Activated CD4-positive, CD25-positive, alpha-beta regulatory T cell (primary cell): ENCODE measurements around the gene RCAN3.
"Not testable (repeated sequence)": the region's sequence is repeated elsewhere in the genome, so short reads cannot be mapped to it uniquely, and the experiment has no call there.

Source experiments
- DNase-seq, 4 experiments: peaks; one replicate each; lab custom pipeline; 2025; lab: John Stamatoyannopoulos, UW

Gene RCAN3

DNA sequence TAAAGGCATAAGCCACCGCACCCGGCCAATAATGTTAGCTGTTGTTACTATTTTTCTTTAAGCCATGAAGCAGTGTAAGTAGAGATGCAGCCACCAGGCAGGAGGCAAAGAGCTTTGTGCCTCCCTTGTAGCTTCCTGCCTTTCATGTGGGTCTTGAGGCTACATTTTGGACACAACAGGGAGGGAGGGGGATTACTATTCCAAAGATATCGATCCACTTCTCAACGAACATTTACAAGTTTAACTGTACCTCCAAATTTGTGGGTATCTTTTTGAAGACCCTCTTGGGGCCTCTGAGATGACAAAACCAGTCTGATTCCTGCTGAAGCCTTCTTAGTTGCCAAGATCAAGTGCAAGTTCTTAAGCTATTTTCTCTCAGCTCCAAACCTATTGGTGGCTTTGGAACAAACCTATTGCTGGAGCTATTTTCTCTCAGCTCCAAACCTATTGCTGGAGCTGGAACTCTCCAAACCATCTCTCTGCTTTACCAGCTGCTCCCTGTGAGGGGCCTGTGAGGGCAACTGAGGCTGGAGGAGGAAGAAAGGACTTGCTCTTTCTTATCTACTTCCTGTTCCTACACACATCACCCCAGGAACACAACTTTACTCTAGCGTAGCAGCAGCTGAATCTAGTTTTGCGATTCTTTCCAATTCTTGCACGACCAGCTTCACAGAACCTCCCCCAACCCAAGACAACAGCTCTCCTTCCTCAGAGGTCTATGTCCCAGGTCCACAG lies 16.1 kb upstream of the RCAN3 start:
- no peak for DNase-seq

DNA sequence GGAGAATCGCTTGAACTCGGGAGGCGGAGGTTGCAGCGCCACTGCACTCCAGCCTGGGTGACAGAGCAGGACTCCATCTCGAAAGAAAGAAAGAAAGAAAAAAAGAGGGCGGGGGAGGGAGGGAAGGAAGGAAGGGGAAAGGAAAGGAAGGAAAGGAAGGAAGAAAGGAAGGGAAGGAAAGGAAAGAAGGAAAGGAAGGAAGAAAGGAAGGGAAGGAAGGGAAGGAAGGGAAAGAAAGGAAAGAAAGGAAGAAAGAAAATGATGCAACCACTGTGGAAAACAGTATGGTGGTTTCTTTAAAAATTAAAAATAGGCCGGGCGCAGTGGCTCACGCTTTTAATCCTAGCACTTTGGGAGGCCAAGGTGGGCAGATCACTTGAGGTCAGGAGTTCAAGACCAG lies 15.2 kb upstream of the RCAN3 start:
- DNase-seq, result no peak

DNA sequence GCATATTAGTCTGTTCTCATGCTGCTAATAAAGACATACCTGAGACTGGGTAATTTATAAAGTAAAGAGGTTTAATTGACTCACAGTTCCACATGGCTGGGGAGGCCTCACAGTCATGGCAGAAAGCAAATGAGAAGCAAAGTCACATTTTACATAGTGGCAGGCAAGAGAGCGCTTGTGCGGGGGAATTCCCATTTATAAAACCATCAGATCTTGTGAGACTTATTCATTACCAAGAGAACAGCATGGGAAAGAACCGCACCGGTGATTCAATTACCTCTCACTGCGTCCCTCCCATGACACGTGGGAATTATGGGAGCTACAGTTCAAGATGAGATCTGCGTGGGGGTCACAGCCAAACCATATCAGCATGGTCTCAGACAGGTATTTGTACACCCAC lies 14.5 kb upstream of the RCAN3 start:
- DNase-seq, result peak in 1 of 4 experiments; percentile 40

DNA sequence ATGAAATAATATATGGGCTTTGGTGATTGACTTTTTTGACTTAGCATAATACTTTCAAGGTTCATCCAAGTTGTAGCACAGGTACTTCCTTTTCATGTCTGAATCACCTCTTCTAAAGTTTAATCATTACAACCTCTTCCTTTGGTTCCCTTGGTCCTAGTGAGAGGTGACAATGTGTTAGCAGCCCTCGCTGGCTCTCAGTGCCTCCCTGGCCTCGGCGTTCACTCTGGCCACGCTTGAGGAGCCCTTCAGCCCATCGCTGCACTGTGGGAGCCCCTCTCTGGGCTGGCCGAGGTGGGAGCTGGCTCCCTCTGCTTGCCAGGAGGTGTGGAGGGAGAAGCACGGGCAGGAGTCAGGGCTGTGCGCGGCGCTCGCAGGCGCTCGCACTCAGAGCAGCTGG lies 13.0 kb upstream of the RCAN3 start:
- DNase-seq, result no peak

DNA sequence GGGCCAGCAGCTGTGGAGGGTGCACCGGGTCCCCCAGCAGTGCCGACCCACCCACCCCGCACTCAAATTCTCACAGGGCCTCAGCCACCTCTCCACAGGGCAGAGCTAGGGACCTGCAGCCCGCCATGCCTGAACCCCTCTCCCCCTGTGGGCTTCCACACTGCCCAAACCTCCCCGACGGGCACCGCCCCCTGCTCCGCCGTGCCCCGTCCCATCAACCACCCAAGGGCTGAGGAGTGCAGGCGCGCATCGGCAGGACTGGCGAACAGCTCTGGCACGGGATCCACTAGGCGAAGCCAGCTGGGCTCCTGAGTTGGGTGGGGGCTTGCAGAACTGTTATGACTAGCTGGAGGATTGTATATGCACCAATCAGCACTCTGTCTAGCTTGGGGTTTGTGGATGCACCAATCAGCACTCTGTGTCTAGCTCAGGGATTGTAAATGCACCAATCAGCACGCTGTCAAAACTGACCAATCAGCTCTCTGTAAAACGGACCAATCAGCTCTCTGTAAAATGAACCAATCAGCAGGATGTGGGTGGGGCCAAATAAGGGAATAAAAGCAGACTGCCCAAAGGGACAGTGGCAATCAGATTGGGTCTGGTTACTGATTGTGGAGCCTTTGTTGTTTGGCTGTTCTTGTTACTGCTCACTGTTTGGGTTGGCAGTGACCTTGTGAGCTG lies 12.4 kb upstream of the RCAN3 start:
- DNase-seq, result no peak

DNA sequence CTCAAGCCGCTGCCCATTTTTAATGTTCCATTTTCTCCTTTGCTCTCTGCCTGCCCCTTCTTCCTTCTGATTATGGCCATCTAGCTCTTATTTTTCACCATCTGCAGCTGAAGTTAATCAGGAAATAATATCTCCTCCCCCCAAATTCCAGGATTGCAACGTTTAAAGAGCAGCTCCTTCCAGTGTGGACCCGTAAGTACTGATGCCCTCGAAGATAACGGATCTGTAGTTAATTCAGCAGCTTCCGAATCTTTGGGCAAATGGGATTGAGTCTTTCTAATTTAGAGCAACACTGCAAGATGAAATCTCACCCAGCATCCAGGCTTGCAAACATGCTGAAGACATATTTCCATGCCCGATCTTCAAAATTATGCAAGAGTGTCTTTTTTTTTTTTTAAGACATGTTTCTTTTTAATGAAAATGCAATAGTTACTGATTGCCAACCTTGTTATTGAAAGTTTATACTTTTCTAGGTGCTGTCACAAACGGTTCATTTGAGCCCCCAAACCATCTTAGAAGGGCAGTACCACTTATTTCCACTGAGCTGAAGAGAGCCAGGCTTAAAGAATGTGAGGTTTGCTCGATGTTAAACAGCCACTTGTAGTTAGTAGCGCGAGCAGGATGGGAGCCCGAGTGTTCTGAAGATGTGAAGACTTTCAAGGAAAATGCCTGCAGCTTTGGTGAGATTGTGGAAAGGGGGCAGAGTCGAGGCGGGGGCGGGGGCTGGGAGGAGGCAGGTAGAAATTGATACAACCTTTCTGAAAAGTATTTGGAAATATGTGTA lies 10.9 kb upstream of the RCAN3 start:
- no peak for DNase-seq

DNA sequence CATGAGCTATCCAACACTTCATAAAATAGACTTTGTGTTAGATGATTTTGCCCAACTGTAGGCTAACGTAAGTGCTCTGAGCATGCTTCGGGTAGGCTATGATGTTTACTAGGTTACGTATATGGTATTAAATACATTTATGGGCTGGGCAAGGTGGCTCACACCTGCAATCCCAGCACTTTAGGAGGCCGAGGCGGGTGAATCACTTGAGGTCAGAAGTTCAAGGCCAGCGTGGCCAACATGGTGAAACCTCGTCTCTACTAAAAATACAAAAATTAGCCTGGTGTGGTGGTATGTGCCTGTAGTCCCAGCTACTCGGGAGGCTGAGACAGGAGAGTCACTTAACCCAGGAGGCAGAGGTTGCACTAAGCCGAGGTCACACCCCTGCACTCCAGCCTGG lies 9.7 kb upstream of the RCAN3 start:
- not testable (repeated sequence) for DNase-seq

DNA sequence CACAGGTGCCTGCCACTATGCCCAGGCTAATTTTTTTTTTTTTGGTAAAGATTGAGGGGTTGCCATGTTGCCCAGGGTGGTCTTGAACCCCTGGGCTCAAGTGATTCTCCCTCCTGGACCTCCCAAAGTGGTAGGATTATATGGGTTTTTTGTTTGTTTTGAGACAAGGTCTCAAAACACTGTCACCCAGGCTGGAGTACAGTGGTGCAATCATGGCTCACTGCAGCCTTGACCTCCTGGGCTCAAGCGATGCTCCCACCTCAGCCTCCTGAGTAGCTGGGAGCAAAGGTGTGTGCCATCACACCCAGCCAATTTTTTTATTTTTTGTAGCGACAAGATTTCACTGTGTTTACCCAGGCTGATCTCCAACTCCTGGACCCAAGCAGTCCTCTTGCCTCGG lies 8.9 kb upstream of the RCAN3 start:
- DNase-seq, result no peak

DNA sequence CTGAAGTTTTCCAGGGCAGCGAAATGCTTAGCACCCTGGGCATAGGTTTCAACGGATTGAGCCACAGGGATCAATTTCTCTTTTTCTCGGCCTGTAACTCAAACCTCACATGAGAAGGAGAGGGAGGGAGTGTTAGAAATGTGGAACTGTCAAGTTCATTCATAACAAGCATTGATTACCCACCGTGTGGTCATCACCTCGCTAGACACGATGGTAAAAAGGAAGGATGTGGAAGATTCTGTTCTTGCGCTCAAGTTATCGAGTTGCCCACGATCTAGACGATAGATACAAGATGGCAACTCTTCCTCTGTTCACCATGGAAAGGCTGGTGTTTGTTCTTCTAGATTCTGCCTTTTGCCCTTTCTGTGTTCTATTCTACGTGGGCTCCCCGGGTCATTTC lies 4.0 kb upstream of the RCAN3 start:
- no peak for DNase-seq

DNA sequence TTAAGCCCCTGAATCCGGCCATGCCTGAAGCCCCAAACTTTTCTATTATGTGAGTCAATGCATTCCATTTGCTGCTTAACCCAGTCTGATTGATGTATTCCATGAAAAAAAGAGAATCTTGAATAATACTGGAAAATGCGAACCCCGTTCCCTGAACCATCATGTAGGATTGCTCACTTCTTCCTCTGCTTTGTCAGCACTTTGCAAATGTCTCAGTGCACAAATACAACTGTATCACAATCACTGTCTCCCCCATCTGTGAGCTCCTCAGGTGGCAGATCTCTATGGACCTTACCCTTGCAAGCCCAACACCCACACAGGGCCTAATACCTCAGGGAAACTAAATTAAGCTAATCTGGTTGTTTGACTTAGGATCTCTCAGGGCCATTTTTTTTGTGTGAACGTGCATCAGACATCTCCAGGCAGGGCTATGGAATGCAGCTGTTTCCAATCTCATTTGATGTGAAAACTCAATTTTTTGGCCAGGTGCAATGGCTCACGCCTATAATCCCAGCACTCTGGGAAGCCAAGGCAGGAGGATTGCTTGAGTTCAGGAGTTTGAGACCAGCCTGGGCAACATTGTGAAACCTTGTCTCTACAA lies 2.1 kb upstream of the RCAN3 start:
- no peak for DNase-seq

DNA sequence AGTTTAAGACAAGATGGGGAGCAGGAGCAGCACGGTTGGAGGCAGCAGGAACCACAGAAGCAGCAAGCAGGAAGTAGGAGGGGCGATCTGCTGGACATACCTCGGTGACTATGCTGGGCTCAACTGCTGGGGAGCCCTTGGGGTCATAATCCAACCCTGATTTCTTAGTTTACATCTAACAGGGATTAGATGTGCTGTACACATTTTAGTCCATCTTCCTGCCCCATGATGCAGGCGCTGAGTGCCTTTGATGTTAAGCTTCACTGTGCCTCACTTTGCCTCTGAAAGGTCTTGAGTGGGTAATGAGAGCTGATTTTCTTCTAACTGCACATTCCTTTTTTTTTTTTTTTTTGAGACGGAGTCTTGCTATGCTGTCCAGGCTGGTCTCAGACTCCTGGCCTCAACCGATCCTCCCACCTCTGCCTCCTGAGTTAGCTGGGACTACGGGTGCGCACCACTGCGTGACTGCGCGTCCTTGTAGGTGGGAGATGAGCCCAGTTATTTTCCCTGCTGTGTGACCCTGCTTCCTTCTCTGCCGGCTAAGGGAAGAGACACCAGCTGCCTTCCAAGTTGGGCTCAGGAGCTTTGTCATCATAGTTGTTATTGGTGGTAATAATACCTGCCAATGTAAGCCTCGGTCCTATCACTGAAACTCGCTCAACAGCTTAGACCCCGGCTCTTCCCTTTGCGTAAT lies 1.1 kb upstream of the RCAN3 start:
- DNase-seq, result no peak

DNA sequence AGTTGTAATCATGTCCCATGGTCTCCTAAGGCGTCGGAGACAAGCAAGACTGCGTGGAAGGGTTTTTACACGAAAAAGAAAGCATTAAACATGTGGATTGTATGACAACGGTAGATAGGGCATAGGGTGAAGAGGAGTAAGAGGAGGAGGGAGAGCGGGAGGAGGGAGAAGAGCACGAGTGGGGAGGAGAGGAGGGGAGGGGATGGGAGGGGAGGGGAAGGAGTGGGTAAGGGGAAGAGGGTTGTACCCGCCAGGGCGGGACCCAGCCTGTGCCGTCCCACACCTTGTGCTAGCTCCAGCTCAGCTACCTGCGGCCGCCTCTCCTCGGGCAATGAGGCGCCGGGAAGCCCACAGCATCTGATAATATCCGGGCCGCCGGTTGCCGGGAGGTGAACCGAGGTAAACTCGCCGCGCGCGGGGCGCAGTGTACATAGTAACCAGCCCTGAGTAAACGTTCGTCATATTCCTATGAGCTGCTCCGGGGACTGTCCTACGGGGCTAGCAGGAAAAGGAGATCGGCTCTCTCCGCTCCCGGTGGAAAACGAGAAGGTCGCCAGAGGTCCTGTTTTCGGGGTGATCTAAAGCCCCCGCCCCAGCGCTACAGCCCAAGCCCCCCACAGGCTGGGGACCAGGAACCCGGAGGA lies 449 bp upstream of the RCAN3 start:
- peak; percentile 36 to 73 (median 62) for DNase-seq

DNA sequence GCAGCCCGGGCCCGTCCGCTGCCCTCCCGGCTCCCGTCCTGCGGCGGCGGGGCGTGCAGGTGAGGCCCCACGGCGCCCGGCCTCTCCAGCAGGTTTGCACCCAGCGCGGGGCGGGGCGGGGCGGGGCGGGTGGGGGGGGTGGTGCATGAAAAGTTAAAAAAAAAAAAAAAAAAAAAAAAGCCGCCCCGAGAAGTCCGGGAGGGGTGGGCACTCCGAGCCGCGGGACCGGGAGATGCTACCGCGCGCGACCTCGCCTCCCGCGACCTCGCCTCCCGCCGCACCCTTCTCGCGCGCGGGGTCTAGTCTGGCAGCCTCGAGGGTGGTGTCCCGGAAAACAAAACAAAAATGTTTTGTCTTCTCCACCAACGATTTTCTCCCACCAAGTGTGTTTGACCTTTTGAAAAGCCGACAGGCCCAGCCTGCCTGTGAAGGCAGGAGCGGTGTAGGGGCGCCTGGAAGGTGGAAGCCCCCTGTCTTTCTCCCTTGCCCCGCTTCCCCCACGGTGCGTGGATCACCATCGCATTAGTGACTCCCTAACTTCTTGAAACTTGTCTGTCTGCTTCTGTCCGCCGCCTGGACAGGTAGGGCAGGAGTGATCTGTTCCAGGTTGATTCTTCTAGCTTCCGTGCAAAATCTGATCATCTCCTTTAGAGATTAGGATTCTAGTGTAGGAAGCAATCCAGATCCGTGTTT lies 569 bp downstream of the RCAN3 start:
- DNase-seq, result peak in 1 of 4 experiments; percentile 74

DNA sequence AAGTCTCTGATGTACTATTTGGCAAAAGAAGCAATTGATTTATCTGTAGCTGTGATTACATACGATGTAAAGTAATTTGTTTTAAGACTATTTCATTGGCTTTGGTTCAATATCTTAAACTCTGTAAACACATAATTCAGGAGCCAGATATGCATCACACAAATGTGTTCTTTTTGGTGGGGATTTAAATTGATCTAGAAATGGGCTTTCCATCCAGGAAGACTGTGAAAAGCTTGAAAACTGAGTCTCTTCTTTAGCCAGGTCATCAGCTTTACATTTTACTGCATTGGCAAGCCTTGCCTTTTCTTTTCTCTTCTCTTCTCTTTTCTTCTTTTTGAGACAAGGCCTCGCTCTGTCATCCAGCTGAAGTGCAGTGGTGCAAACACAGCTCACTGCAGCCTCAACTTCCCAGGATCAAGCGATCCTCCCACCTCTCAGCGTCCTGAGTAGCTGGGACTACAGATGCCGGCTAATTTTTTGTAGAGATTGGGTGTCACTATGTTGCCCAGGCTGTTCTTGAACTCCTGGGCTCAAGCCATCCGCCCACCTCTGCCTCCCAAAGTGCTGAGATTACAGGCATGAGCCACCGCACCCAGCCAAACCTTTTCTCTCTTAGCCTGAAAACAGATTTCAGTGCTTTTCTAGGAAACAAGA lies 1.4 kb downstream of the RCAN3 start:
- DNase-seq, result no peak

DNA sequence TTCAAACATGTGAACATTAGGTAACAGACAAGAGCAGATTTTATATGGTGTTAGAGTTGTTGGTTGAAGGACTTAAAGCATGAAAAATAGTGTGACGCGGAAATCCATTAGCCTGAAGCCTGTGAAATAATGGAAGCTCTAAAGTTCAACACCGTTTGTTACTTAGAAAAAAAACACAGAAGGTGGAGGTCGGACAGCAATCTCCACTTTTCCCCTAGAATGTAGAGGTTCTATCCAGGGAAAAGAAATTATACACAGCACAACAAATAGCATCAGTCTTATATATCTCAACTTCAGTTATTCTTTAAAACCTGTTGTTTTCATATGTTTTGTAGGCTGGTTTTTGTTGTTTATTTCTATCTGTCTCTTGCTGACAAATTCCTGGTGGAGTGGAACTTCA lies 1.9 kb downstream of the RCAN3 start:
- DNase-seq, result no peak

DNA sequence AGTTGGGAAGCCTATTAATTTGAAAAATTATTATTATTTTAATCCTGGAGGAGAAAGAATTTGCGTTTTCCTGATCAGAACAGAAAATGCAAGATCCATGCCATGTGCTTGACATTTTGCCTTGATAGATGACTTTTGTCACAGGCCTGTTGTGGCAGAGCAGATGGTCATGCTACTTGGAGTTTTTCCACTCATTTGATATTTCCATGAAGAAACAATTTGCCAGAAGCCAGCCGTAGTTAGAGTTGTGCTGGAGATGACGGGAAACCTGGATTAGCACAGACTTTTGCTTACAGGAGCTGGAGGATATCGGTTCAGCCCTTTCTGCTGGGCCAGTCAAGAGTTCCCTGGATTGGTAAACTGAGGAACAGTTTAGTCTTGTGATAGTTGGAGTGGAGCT lies 3.2 kb downstream of the RCAN3 start:
- DNase-seq, result no peak

DNA sequence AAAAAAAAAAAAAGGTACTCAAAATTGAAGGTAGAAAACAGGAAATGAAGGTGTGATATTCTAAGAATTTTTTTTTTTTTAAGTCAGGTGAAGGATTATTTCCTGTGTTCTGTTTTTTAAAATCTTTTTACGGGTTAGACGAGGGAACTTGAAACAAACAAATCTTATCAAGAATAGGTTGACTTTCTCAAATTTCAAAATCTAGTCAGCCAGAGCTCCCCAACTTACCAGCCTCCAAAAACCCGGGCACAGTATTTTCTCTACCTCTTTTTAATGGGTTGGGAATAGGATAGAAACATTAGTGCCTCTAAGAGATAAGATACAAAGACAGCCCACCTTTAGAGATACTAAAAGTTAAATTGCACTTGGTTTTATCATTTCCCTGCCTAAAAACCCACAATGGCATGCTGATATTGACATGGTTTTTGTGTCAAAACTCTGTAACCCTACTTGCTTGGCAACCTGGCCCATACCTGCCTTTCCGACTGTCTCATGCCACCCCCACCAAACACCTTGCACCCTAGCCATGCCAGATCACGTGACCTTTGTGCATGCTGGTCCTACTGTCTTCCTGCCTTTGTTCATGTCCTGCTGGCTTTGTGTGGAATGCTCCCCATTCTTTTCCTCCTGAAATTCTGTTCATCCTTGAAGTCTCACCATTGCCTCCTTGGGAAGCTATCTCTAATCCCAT lies 4.2 kb downstream of the RCAN3 start:
- no peak for DNase-seq

DNA sequence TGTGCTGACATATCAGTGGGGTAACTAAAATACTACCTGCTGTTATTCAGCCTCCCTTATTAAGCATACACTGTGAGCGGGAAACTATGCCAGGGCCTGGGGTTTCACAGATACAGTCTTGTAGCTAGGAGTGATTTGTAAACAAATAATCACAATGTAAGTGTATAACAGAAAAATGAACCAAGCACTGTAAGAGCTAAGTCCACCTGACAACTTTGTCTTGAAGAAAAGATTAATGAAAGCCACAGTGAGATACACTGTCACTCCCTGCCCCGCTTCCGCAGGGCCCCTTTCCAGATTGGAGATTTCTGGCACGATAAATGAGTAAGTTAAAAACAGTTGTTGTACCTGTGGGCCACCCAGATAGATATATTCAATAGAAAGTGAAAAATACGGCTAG lies 4.8 kb downstream of the RCAN3 start:
- no peak for DNase-seq

DNA sequence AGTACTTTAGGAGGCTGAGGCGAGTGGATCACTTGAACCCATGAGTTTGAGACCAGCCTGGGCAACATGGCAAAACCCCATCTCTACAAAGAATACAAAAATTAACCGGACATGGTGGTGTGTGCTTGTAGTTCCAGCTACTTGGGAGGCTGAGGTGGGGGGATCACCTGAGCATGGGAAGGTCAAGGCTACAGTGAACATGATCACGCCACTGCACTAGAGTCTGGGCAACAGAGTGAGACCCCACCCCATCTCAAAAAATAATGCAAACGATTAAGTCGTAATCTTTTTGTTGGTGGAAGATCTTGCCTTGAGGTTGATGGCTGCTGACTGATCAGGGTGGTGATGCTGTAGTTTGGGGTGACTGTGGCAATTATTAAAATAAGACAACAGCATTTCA lies 6.3 kb downstream of the RCAN3 start:
- DNase-seq, result no peak

DNA sequence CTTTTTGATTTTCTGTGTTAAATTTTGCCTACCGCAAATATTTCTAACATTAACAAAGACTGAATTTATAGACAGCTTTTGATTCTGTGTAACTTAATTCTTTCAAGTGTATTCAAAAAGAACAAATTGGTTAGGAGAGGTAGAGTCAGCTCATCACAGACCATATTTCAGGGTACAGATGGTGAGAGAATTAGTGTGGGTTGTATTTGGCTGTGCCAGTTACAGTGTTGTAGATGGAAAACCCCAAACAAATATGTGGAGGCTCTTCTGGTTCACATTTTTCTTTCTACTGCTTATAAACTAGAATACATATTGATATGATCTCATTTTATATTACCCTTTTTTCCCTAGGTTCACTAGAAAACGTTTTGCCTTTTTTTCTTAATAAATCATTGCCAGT lies 11.1 kb downstream of the RCAN3 start:
- DNase-seq, result no peak
